T-cell (primary cell): ENCODE measurements around the gene SHROOM3. TPM values are rescaled to one million over a fixed set of nuclear protein-coding genes. Genes with fewer than 3 reads are reported as not detected.

Experiments
- ATAC-seq, 4 experiments: fragments of 200-7000 bp in 3 of 4; fragments of 150-1000 bp in 1 of 4; cut with Tn5 transposase; replicated peaks in 1 of 4; 1 replicate in 3 of 4; 2 replicates in 1 of 4; pipeline ENCODE4 v1.10.0; 2021; ENCODE audit warnings: moderate library complexity in 3 of 4, mild to moderate bottlenecking in 2 of 4, moderate number of reproducible peaks in 1 of 4
- CTCF ChIA-PET, 2 donors: fragments of 300-600 bp; sonication (Branson Sonifier 250); formaldehyde crosslinking; loops; one replicate each; lab custom pipeline; 2022; ENCODE audit warnings: antibody characterized with exemption in 2 of 2; lab: Charles Lee
- POLR2A ChIA-PET, 2 donors: fragments of 300-600 bp; sonication (Branson Sonifier 250); formaldehyde crosslinking; loops; one replicate each; lab custom pipeline; 2022; ENCODE audit warnings: antibody characterized with exemption in 2 of 2; lab: Charles Lee
- DNase-seq, 35 experiments: peaks; one replicate each; pipeline versions ENCODE4 v3.0.0 to v3.0.0-alpha.2; 2013 to 2023
- H3K27ac ChIP-seq: one replicate; pipeline ENCODE4 v1.5.1; 2013; ENCODE audit warnings: low read length
- H3K27me3 ChIP-seq, 2 experiments: replicated peaks in 1 of 2; 1 replicate in 1 of 2; 2 replicates in 1 of 2; pipeline versions ENCODE4 v1.6.1 to v1.7.0; 2013; ENCODE audit warnings: low read length in 1 of 2, mixed read lengths in 1 of 2; ENCODE audit not compliant: control insufficient read depth in 2 of 2, insufficient read depth in 2 of 2; ENCODE audit errors: extremely low read depth in 1 of 2
- H3K36me3 ChIP-seq, 2 donors: 1 replicate in 1 of 2; 2 replicates in 1 of 2; pipeline versions ENCODE4 v1.6.1 to v1.7.0; 2013; ENCODE audit warnings: low read length in 1 of 2; ENCODE audit not compliant: control insufficient read depth in 2 of 2, insufficient read depth in 1 of 2; ENCODE audit errors: extremely low read depth in 1 of 2
- H3K4me1 ChIP-seq, 2 experiments: 1 replicate in 1 of 2; 2 replicates in 1 of 2; pipeline versions ENCODE4 v1.6.1 to v1.7.0; 2013; ENCODE audit warnings: low read length in 2 of 2, mixed read lengths in 1 of 2; ENCODE audit not compliant: insufficient read depth in 2 of 2, control insufficient read depth in 1 of 2; ENCODE audit errors: extremely low read depth in 1 of 2
- H3K4me3 ChIP-seq, 2 donors: 1 replicate in 1 of 2; 2 replicates in 1 of 2; pipeline versions ENCODE4 v1.5.1 to v1.7.0; 2013; ENCODE audit warnings: mild to moderate bottlenecking in 2 of 2, low read length in 1 of 2, moderate library complexity in 1 of 2; ENCODE audit not compliant: control insufficient read depth in 1 of 2; ENCODE audit errors: extremely low read depth in 1 of 2
- H3K9me3 ChIP-seq: 2 replicates; pipeline ENCODE4 v1.7.0; 2013
- H3K27ac Mint-ChIP-seq, 2 donors: one replicate each; pipeline ENCODE4 v1.8.0; 2020 to 2021; ENCODE audit warnings: mild to moderate bottlenecking in 2 of 2, mixed read lengths in 2 of 2
- H3K27me3 Mint-ChIP-seq, 2 donors: one replicate each; pipeline ENCODE4 v1.8.0; 2021 to 2022; ENCODE audit warnings: mixed read lengths in 2 of 2
- H3K36me3 Mint-ChIP-seq: one replicate; pipeline ENCODE4 v1.8.0; 2021; ENCODE audit warnings: mixed read lengths
- H3K4me1 Mint-ChIP-seq, 3 donors: one replicate each; pipeline ENCODE4 v1.8.0; 2020 to 2022; ENCODE audit warnings: mixed read lengths in 3 of 3, mild to moderate bottlenecking in 1 of 3
- H3K4me3 Mint-ChIP-seq, 3 donors: one replicate each; pipeline ENCODE4 v1.8.0; 2020 to 2022; ENCODE audit warnings: mild to moderate bottlenecking in 3 of 3, mixed read lengths in 3 of 3, moderate library complexity in 3 of 3
- H3K9me3 Mint-ChIP-seq, 3 donors: one replicate each; pipeline ENCODE4 v1.8.0; 2020 to 2022; ENCODE audit warnings: mixed read lengths in 3 of 3
- WGBS: methylation state at CpG from one replicate; pipeline ENCODE4 v1.1.5; 2013; ENCODE audit warnings: missing lambda C conversion rate; ENCODE audit not compliant: insufficient coverage; 5-methylcytosine and 5-hydroxymethylcytosine counted together
- total RNA-seq, 35 experiments: library from RNA in 6 of 35; stranded (reverse) in 6 of 35; fragments of 120-200 nt in 1 of 35; gene quantifications; one replicate each; pipeline versions ENCODE4 v1.2.1 to v1.2.4 and lab custom pipeline; 2013 to 2026

Gene SHROOM3
- total RNA-seq, 5 donors from 2014 or later (not counting 1 experiment from before 2014, with no cell fraction given), result 0.22 to 1.1 (median 0.33) TPM; not detected in 2

GRCh38 chr4:76545226-76545884 lies 110.3 kb downstream of the SHROOM3 start:
- CTCF ChIA-PET, result no interaction called here
- no peak overlapping the region for H3K27ac Mint-ChIP-seq
- no peaks in the 10 kb centered on the region for H3K36me3 ChIP-seq

GRCh38 chr4:76546327-76546726 lies 111.3 kb downstream of the SHROOM3 start:
- no peaks in the 10 kb centered on the region for H3K36me3 Mint-ChIP-seq
- no peaks in the 10 kb centered on the region for H3K9me3 Mint-ChIP-seq
- ATAC-seq (no peak), DNase-seq (no peak)
- H3K9me3 ChIP-seq, result no peaks in the 10 kb centered on the region
- no peak overlapping the region for H3K27ac ChIP-seq
- no CpG with 5 or more reads among the region's 4 CpGs for WGBS
- H3K27ac Mint-ChIP-seq, result no peak overlapping the region
- no peak overlapping the region for H3K4me3 ChIP-seq
- ChIA-PET CTCF (no interaction called here), POLR2A (no interaction called here)
- peaks cover 8 to 19% (median 11%) of the 10 kb centered on the region in 3 donors for H3K4me1 Mint-ChIP-seq
- H3K27me3 ChIP-seq, result no peaks in the 10 kb centered on the region
- H3K27me3 Mint-ChIP-seq, result peaks cover 1 to 3% of the 10 kb centered on the region in 2 donors
- no peaks in the 10 kb centered on the region for H3K36me3 ChIP-seq
- no peak overlapping the region for H3K4me3 Mint-ChIP-seq
- peaks cover 0 to 6% of the 10 kb centered on the region in 2 experiments for H3K4me1 ChIP-seq

More at GRCh38 chr4:76545226-76545884, 110.3 kb downstream of the SHROOM3 start:
- ATAC-seq (peak in 1 of 4 experiments; percentile 36), DNase-seq (peak in 1 of 35 experiments; percentile 2)
- WGBS, result 17% methylated on average over 1 of the region's 6 CpGs
- H3K9me3 Mint-ChIP-seq, result no peaks in the 10 kb centered on the region
- POLR2A ChIA-PET, result no interaction called here
- peak overlapping the region in 1 of 3 donors; percentile 10 for H3K4me3 Mint-ChIP-seq
- Histone ChIP-seq H3K4me3 (no peak overlapping the region), H3K9me3 (no peaks in the 10 kb centered on the region), H3K27me3 (no peaks in the 10 kb centered on the region), H3K27ac (no peak overlapping the region), H3K4me1 (peaks cover 0 to 6% of the 10 kb centered on the region in 2 experiments)
- peaks cover 1 to 3% of the 10 kb centered on the region in 2 donors for H3K27me3 Mint-ChIP-seq
- H3K36me3 Mint-ChIP-seq, result no peaks in the 10 kb centered on the region
- H3K4me1 Mint-ChIP-seq, result peaks cover 8 to 19% (median 11%) of the 10 kb centered on the region in 3 donors

- no peak overlapping the region for H3K27ac ChIP-seq
- WGBS, result 78% methylated on average over 11 of the region's 14 CpGs
- Mint-ChIP-seq H3K4me1 (peaks cover 8 to 19% (median 11%) of the 10 kb centered on the region in 3 donors), H3K9me3 (no peaks in the 10 kb centered on the region), H3K36me3 (no peaks in the 10 kb centered on the region), H3K27me3 (peaks cover 1 to 3% of the 10 kb centered on the region in 2 donors), H3K27ac (no peak overlapping the region), H3K4me3 (no peak overlapping the region)
- H3K36me3 ChIP-seq, result no peaks in the 10 kb centered on the region
- H3K4me3 ChIP-seq, result no peak overlapping the region
- H3K27me3 ChIP-seq, result no peaks in the 10 kb centered on the region
- ATAC-seq (no peak), DNase-seq (no peak)
- H3K4me1 ChIP-seq, result peaks cover 0 to 6% of the 10 kb centered on the region in 2 experiments
- H3K9me3 ChIP-seq, result no peaks in the 10 kb centered on the region
- ChIA-PET CTCF (no interaction called here), POLR2A (no interaction called here)
These were observed 112.0 kb downstream of the SHROOM3 start for GRCh38 chr4:76546759-76547742.

- H3K9me3 ChIP-seq, result no peaks in the 10 kb centered on the region
- ATAC-seq (no peak), DNase-seq (no peak)
- H3K4me1 ChIP-seq, result peaks cover 0 to 6% of the 10 kb centered on the region in 2 experiments
- peaks cover 8 to 15% (median 11%) of the 10 kb centered on the region in 3 donors for H3K4me1 Mint-ChIP-seq
- H3K4me3 ChIP-seq, result no peak overlapping the region
- H3K9me3 Mint-ChIP-seq, result no peaks in the 10 kb centered on the region
- no peaks in the 10 kb centered on the region for H3K36me3 Mint-ChIP-seq
- H3K27me3 Mint-ChIP-seq, result peaks cover 1 to 3% of the 10 kb centered on the region in 2 donors
- H3K27ac ChIP-seq, result no peak overlapping the region
- no peaks in the 10 kb centered on the region for H3K36me3 ChIP-seq
- H3K27me3 ChIP-seq, result no peaks in the 10 kb centered on the region
- no peak overlapping the region for H3K4me3 Mint-ChIP-seq
- no CpG with 5 or more reads among the region's 7 CpGs for WGBS
- ChIA-PET POLR2A (no interaction called here), CTCF (no interaction called here)
- H3K27ac Mint-ChIP-seq, result no peak overlapping the region
These were observed 113.7 kb downstream of the SHROOM3 start for GRCh38 chr4:76548704-76549103.

- ATAC-seq (no peak), DNase-seq (no peak)
- Histone ChIP-seq H3K27ac (no peak overlapping the region), H3K4me1 (peaks cover 0 to 4% of the 10 kb centered on the region in 2 experiments), H3K27me3 (no peaks in the 10 kb centered on the region), H3K4me3 (no peak overlapping the region), H3K36me3 (no peaks in the 10 kb centered on the region), H3K9me3 (no peaks in the 10 kb centered on the region)
- no peak overlapping the region for H3K27ac Mint-ChIP-seq
- ChIA-PET POLR2A (no interaction called here), CTCF (no interaction called here)
- H3K4me1 Mint-ChIP-seq, result peaks cover 8 to 11% (median 9%) of the 10 kb centered on the region in 3 donors
- H3K4me3 Mint-ChIP-seq, result no peak overlapping the region
- H3K9me3 Mint-ChIP-seq, result no peaks in the 10 kb centered on the region
- no peaks in the 10 kb centered on the region for H3K36me3 Mint-ChIP-seq
- H3K27me3 Mint-ChIP-seq, result peaks cover 1 to 3% of the 10 kb centered on the region in 2 donors
- no CpG with 5 or more reads among the region's 1 CpG for WGBS
These were observed 114.7 kb downstream of the SHROOM3 start for GRCh38 chr4:76549765-76550164.
